GM19452 (cell line): ENCODE data around the gene ARHGAP10.
A peak's percentile ranks its signal among the peaks of the same experiment; 100 is the strongest.

ENCODE experiments used
- ATAC-seq: cut with Tn5 transposase; IDR thresholded peaks from one replicate; pipeline ENCODE4 v1.9.1; 2021; ENCODE audit not compliant: unreplicated experiment

Gene ARHGAP10

DNA sequence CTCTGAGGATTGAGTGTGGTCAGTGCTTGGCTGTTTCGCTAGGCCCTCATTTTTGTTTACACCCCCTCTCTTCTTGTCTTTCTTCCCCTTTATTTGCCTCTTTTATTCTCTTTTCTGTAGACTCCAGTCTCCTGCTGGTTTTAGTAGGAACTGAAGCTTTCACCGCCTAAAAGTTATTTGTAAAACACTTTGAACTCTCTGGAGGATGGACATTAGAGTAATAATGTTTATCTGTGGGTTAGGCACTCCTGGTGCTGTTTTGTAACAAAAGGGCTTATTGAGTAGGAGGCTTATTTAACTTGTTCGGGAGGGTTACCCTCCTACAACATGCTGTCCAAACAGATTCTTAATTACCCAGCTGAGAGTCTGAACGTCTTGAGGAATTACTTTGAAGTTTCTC, 1.6 kb upstream of the ARHGAP10 start:
- ATAC-seq, result no peak

DNA sequence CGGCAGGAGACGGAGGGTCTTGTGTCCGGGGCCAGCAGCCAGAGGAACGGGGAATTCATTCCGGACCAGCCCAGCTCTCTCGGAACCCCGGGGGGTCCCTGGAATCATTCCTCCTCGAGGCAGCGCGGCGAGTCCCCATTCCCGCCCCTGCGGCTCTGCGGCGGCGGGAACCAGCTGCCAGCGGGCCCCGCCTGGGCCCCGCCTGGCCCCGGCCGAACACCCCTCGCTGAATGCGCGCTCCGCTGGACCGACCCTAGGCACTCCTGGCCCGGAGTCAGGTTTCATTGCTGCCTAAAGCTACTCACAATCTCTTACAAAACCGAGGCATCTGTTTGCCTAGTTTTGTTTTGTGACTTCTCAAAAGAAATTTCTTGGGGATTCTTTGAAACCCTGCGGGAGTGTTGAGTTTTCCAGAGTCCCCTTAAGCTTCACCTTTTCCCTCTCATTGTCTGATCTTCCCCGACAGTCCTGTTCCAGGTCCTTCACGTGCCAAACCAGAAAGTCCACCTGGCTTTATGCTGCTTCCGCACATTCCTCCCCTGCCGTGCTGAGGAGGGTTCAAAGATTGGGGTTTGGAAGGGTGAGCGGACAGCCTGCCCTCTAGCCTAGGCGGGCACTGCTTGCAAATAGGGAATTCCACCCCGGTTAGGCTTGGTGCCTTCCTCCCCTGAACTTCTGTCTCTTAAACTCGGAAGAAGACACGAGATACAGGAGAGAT, 789 bp downstream of the ARHGAP10 start:
- ATAC-seq, result peak; percentile 21

DNA sequence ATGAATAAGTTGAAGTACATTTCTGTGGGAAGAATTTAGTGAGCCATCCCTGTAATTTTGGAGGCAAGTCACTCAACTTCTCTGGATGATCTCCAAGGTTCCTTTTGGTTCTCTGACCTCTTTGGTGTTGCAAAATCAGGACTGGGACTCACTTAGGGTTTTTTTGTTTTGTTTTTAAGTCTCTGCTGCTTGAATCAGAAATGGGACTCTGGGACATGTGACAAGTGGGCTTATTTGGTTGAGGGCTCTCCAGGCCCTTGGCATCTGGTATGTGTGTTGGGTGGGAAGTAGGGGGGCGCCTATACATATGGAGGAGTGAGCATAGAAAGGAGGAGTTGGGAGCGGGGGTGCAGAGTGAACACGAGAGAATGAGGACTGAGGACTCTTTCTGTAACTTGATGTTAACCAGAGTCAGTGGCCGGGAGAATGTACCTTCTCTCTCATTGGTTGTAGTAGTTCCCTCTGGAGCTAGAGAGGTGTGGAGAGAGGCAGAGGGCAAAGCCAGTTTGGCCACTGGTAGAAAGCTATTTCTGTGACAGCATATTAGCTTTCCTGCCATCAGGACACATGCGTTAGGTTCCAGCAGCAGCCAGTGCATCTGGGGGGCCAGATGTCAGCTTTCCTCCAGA, 1.9 kb downstream of the ARHGAP10 start:
- ATAC-seq, result no peak

DNA sequence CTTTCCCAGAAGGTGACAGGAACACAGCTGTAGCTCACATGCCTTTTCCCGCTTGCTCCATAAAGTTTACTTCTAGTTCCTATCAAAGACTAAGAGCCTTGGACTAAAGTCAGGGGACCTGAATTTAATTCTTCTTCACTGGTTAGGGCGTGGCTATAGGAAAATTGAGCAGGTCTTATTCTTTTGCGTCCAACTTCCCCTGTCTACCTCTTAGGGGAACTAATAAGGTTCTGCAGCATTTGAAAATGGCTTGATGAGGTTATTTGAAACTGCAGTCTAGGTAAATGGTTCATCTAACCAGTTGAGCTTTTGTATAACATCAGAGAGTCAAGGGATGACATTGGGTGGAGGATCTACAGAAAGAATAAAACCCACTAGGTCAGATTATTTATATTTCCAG, 2.6 kb downstream of the ARHGAP10 start:
- no peak for ATAC-seq

DNA sequence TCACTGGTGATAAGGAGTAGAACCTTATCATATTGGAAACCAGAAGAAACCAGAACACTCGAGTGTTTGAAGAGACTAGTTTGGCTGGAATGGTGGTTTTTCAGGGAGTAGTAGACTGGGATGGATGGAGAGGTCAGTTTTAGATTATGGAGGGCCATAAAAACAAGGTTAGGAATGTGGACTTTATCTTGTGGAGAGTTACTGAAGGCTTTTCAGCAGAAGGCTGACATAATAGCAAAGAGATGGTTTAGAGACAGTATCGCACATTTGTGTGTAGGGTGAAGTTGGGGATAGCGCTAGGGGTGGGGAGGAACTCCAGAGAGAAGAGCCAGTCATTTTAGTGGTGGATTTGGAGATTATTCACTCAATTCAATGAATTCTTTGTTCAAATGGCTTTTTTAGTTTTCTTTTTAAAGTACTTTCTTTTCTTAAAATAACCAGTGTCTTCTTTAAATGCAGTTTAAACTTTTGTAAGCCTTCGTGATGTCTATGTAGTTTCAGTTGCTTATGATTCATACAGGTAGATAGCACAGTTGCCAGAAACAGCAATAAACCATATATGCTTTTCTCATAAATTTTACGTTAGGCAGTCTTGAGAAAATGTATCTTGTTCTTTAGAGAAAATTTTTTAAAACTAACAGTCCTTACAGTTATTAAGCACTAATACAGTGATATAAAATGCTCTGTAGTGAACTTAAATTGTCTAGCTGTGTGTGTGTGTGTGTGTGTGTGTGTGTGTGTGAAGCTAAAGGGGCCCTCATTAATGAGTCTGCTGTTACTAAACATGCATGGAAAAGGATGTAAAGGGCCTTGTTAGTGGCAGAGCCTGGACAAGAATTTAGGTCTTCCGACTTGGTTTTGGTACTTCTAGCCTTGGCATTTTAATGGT, 3.8 kb downstream of the ARHGAP10 start:
- ATAC-seq, result peak; percentile 19

DNA sequence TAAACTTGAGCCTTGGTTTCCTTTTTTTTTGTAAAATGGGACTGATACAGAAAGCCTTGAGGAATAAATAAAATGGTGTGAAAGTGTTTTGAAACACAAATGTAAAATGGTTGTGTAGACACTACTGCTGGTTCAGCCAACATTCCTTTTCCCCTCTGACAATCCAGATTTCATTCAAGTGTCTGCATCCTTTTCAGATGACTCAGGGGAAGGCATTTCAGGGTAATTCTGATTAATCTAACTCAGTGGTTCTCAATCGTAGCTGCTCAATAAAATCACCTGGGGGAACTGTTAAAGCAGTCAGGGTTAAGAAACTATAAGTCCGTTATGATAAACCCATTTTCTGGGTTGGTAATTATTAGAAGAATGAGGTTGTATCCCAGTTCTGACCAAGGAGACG, 4.6 kb downstream of the ARHGAP10 start:
- no peak for ATAC-seq

DNA sequence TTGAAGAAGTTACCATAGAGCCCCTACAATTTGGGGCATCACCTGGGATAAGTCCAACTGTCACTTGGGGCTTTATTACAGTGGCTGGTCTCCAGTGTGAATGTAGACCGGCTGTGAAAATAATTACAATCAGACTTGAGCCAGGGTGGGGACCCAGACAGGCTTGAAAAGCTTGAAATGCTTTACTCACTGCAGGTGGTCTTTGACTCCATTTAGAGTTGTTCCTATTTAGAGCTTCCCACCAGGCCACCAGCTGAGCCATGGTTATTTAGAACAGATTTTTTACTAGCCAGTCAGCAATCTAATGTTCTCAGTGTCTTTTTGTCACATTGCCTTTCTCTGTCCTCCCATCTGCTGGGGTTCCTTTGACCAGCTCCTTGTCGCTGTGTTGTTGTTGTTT, 5.7 kb downstream of the ARHGAP10 start:
- no peak for ATAC-seq

DNA sequence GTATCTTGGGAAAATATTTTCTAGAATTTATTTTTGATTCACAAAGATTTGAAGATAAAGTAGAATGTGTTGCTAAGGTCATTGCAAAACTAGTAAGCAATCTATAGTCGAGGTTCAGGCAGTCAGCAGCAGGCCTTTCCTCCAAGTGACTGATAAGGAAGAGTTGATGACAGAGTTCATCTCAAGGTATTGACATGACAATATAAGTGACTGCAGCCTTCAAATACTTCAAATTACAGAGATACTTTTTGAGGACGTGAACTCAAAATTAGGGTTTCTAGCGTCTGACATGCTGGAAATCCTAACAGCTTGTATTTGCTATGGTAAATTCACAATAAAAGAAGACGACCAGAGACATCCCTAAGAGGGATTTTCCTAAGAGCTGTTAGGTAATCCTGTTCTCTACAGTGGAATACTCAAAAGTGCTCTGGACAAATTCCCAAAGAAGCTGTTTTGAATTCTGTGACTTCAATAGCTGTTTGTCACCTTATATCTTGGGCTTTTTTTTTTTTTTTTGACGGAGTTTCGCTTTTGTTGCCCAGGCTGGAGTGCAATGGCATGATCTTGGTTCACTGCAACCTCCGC, 7.4 kb downstream of the ARHGAP10 start:
- no peak for ATAC-seq

DNA sequence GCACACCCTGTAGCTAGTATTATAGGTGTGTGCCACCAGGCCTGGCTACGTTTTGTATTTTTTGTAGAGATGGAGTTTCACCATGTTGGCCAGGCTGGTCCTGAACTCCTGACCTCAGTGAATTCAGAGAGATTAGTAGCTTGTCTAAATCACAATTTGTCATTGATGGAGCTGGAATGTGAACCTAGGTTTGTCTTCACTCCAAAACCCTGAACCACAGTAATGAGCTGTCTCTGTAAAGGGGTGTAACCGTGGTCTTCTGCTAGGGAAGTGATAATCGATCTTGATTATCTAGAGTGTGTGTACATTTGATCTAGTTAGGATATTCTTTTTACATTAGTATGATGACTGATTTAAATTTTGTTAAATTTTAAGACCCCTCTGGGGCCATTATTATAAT, 8.3 kb downstream of the ARHGAP10 start:
- no peak for ATAC-seq

DNA sequence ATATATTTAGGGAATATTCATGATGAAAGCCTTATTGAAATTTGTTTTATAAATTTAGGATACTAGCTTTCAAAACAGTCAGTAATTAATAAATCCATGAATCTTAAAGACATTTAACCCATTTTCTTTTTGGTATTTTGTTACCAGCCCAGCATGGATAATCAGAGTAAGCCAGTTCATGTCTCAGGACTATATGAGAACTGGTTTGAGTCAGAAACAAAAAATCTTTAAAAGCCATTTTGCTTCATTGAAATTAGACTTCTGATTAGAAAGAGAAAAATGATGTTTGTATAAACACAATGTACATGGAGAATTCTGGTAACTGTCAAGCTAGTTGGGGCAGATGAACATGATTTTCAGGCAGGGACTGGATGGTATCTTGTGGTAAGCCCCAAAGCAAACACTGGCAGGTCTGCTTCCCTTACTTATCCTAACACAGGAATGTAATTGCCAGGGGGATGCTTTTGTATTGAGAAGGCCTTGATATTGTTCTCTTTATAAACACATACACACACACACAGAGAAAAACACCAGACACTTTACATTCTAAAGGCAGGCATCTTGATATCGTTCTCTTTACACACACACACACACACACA, 9.4 kb downstream of the ARHGAP10 start:
- ATAC-seq, result no peak

DNA sequence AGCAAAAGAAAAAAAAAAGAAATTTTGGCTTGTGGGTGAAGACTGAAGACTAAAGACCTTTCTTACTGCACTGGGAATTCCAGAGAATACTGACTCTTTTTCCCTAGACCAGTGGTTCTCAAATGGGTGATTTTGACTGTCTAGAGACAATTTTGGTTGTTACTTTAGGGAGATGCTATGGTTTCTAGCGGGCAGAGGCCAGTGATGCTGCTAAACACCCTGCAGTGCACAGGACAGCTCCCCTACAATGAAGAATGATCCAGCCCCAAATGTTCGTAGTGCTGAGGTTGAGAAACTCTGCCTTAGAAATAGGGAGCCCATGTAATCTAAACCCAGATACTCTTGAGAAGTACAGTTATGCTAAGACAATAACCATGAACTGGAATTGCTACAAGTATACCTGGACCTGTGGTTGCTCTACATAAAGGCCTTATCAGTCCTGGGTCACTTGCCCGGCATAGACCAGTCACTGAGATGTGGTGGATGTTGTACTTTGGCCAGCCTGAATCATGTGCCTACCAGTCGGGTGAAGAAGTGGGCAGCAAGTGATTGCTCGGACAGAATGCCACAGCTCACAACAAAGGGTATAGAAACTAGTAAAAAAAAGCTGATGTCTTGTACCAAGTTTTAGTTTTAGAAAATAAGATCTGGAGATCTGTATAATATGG, 16.0 kb downstream of the ARHGAP10 start:
- ATAC-seq, result no peak

DNA sequence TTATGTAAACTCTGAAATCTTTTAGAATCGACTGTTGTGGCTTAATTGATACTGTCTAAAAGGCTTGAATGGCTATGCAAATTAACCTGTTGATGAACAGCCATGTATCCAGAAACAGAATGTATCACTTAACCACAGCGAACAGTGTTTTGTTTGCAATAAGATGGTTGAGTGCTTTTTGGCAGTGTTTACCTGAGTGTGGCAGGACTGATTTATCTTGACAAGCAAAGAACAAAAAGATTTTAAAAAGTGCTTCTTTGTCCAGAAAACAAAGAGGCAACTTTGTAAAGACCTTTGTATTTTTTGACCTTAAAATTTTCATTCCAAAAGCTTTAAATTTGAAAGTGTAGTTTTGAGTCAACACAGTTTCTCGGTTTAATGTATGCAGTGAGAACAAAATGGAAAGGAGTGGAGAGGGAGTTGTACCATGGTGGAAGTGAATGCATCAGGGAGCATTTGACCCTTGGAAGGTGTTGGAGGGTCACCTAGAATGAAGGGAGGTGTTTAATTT, 18.0 kb downstream of the ARHGAP10 start:
- peak; percentile 99 for ATAC-seq

DNA sequence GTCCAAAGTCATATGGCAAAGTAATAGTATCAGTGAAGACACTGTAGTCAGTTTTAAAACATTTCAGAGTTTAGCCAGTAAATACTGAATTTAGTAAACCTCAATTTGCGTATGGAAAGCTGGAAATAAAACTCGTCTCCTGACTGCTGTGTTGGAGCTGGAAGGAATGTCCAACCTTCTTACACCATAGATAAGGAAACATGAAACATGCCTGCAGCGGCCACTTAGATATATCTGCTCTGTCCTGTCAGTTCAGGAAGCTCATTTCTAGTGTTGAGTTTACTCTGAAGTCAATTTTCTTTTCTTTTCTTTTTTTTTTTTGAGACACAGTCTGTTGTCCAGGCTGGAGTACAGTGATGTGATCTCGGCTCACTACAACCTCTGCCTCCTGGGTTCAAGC, 21.2 kb downstream of the ARHGAP10 start:
- no peak for ATAC-seq

DNA sequence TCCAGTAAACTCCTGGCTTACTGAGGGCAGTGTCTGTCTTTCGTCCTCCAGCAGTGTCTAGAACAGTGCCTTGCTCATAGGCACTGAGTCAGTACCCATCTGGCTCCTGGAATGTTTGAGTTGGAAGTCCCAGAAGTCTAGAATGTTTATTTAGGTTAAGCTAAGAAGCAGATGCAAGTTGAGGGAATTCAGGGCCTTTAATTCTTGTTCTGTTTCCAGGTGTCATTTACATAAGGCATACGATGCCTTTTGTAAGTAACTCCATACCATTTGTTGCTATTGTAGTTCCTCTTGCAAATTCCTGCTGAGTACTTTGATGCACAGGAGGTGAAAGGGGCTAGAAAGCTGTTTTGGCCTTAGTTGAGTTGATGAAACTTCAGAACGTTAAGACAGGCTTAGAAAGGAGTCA, 22.2 kb downstream of the ARHGAP10 start:
- no peak for ATAC-seq

DNA sequence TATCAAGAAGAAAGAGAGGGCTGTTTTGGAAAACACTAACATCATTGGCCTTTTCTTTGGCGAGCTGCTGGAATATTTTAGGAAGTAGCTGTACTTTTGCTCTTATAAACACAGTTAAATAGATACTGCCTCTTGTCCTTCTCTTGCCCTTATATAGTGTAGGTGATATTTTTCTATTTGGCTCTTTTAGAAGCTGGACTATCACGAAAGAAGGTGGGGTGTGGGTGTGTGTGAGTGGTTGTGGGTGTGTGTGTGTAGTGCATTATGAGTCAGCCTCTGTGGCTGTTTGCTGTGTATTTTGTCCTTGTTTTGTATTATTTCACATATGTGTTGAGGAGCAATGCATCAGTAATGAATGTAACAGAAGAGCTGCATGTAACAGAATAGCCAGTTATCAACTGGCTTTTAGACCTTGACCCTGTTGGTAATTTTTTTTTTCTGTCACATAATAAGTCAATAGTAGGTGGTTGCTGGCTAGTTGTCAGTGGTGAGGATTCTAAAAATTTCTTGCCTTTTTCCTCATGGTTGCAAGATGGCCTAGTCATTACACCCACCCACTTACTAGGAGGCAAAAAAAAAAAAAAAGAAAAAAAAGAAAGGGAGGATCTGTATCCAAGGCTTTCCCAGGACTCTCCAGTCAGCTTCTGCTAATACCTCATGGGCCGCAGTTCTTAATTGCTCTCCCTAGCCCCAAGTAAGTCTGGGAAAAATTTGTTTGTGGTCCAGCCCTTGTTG, 23.8 kb downstream of the ARHGAP10 start:
- ATAC-seq, result no peak

DNA sequence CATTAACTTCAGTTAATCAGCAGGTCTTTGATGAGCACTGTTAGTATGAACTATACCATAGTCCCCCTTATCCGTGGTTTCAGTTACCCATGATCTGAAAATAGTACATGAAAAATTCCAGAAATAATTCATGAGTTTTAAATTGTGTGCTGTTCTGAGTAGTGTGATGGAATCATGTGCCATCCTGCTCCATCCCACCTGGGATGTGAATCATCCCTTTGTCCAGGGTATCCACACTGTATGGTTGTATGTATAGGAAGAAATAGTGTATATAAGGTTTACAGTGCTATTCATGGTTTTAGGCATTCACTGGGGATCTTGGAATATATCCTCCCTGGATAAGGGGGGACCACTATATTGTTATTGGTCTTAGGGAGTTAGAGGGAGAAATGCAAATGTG, 24.5 kb downstream of the ARHGAP10 start:
- no peak for ATAC-seq

DNA sequence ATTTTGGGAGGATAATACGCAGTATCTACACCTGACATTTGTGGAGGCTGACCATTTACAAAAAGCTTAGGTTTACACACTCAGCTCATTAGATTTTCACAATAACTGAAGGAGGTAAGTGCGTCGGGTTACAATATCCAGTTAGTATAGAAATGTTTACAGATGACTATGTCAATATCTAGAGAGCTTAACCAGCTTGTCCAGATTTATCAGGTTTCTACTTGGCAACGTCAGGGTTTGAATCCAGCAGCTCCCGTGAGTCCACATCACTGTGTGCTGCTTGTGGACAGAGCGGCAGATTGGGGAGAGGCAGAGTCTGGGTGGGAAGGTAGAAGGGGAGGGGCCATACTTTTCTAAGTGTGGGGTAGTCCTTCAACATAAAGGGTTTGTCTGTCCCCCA, 28.3 kb downstream of the ARHGAP10 start:
- no peak for ATAC-seq

DNA sequence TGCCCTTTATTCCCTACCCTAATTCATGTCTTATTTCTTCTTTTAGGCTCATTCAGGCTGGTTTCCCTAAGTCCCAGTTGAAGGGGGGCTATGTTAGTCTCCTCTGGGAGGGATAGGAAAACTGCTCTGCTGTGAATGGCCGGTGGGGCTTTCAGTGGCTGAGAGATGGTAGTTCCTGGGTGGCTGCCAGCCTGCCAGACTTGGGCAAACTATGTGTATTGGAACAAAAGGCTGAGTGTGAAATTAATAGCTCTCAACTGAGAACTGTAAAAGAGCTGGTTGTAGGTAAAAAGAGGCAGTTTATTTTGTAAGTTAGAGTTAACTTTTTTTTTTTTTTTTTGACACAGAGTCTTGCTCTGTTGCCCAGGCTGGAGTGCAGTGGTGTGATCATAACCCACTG, 28.8 kb downstream of the ARHGAP10 start:
- ATAC-seq, result no peak

DNA sequence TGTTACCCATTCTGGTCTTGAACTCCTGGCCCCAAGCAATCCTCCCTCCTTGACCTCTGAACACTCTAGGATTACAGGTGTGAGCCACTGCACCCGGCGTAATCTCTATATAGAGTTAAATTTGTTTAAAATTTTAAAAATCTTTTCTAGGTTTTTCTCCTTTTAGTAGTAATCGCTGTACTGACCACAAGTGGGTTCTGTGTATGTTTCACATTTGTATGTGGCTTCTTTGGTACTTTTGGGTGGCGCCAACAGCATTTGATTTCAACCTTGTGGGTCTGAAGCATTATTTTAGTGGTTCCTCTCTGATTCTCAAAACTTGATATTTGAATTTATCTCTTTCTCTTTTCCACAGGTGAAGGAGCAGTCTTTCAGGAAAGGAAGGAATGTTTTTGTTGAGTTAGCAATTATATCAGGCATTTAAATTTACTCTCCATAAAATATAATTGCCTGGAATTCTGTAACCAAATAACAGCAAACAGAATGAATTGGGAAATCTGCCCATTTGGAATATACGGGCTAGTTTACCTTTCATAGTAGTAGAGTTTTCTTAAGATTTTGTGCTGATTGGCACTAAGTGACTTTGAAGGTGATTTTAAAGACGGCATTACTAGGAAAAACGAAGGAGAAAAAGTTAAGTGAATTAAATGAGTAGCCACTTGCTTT, 29.5 kb downstream of the ARHGAP10 start:
- no peak for ATAC-seq
